ENCODE results near the gene C12orf75.
"Not testable (repeated sequence)": the region's sequence is repeated elsewhere in the genome, so short reads cannot be mapped to it uniquely, and the experiment has no call there.

Gene C12orf75

GRCh38 chr12:105403095-105403494 lies 72.6 kb downstream of the C12orf75 start:
- Histone ChIP-seq H3K36me3 (replicated peaks) (no peaks in the 10 kb centered on the region), H3K4me1 (peaks cover 12% of the 10 kb centered on the region), H3K4me3 (no peak overlapping the region), H3K9me3 (peaks cover 6% of the 10 kb centered on the region), H3K27me3 (ENCODE audit: low read depth) (no peaks in the 10 kb centered on the region)
- DNase-seq (ENCODE audit: low spot score in 2 of 2): no peak
- in situ Hi-C loops (cut with MboI; ENCODE audit: low sequenced_read_pairs): no loop called here

- H3K36me3 ChIP-seq (replicated peaks); H3K27me3 ChIP-seq (ENCODE audit: low read depth); H3K4me3 ChIP-seq; DNase-seq (ENCODE audit: low spot score in 2 of 2); in situ Hi-C loops (cut with MboI; ENCODE audit: low sequenced_read_pairs); H3K9me3 ChIP-seq: not testable (repeated sequence)
- peaks cover 12% of the 10 kb centered on the region for H3K4me1 ChIP-seq
Observed at GRCh38 chr12:105404134-105404533, 73.6 kb downstream of the C12orf75 start.

- no peaks in the 10 kb centered on the region for H3K27me3 ChIP-seq (ENCODE audit: low read depth)
- H3K36me3 ChIP-seq (replicated peaks): no peaks in the 10 kb centered on the region
- H3K9me3 ChIP-seq: no peaks in the 10 kb centered on the region
- H3K4me3 ChIP-seq: no peak overlapping the region
- peaks cover 2% of the 10 kb centered on the region for H3K4me1 ChIP-seq
- DNase-seq (ENCODE audit: low spot score in 2 of 2): no peak
- in situ Hi-C loops (cut with MboI; ENCODE audit: low sequenced_read_pairs): no loop called here
Observed at GRCh38 chr12:105406497-105406896, 76.0 kb downstream of the C12orf75 start.

GRCh38 chr12:105409279-105409678 lies 78.8 kb downstream of the C12orf75 start:
- no peaks in the 10 kb centered on the region for H3K36me3 ChIP-seq (replicated peaks)
- in situ Hi-C loops (cut with MboI; ENCODE audit: low sequenced_read_pairs): no loop called here
- H3K4me1 ChIP-seq: no peaks in the 10 kb centered on the region
- H3K27me3 ChIP-seq (ENCODE audit: low read depth): no peaks in the 10 kb centered on the region
- H3K4me3 ChIP-seq: no peak overlapping the region
- DNase-seq (ENCODE audit: low spot score in 2 of 2): no peak
- no peaks in the 10 kb centered on the region for H3K9me3 ChIP-seq

- Histone ChIP-seq H3K4me1 (no peaks in the 10 kb centered on the region), H3K36me3 (replicated peaks) (no peaks in the 10 kb centered on the region), H3K9me3 (no peaks in the 10 kb centered on the region), H3K27me3 (ENCODE audit: low read depth) (no peaks in the 10 kb centered on the region), H3K4me3 (no peak overlapping the region)
- in situ Hi-C loops (cut with MboI; ENCODE audit: low sequenced_read_pairs): no loop called here
- DNase-seq (ENCODE audit: low spot score in 2 of 2): no peak
Observed at GRCh38 chr12:105409801-105410471, 79.4 kb downstream of the C12orf75 start.

GRCh38 chr12:105413911-105414487 lies 83.5 kb downstream of the C12orf75 start:
- Histone ChIP-seq H3K9me3 (no peaks in the 10 kb centered on the region), H3K4me1 (no peaks in the 10 kb centered on the region), H3K4me3 (no peak overlapping the region), H3K36me3 (replicated peaks) (no peaks in the 10 kb centered on the region), H3K27me3 (ENCODE audit: low read depth) (no peaks in the 10 kb centered on the region)
- in situ Hi-C loops (cut with MboI; ENCODE audit: low sequenced_read_pairs): no loop called here
- DNase-seq (ENCODE audit: low spot score in 2 of 2): no peak

GRCh38 chr12:105417732-105418131 lies 87.2 kb downstream of the C12orf75 start:
- Histone ChIP-seq H3K9me3 (no peaks in the 10 kb centered on the region), H3K27me3 (ENCODE audit: low read depth) (no peaks in the 10 kb centered on the region), H3K4me1 (peaks cover 6% of the 10 kb centered on the region), H3K4me3 (no peak overlapping the region), H3K36me3 (replicated peaks) (no peaks in the 10 kb centered on the region)
- DNase-seq (ENCODE audit: low spot score in 2 of 2): no peak
- in situ Hi-C loops (cut with MboI; ENCODE audit: low sequenced_read_pairs): no loop called here

- Histone ChIP-seq H3K9me3 (no peaks in the 10 kb centered on the region), H3K36me3 (replicated peaks) (no peaks in the 10 kb centered on the region), H3K4me3 (no peak overlapping the region), H3K4me1 (peaks cover 6% of the 10 kb centered on the region), H3K27me3 (ENCODE audit: low read depth) (no peaks in the 10 kb centered on the region)
- DNase-seq (ENCODE audit: low spot score in 2 of 2): no peak
- in situ Hi-C loops (cut with MboI; ENCODE audit: low sequenced_read_pairs): no loop called here
Observed at GRCh38 chr12:105418229-105418628, 87.7 kb downstream of the C12orf75 start.

GRCh38 chr12:105418821-105419291 lies 88.4 kb downstream of the C12orf75 start:
- no peak for DNase-seq (ENCODE audit: low spot score in 2 of 2)
- no peaks in the 10 kb centered on the region for H3K9me3 ChIP-seq
- H3K4me1 ChIP-seq: peaks cover 6% of the 10 kb centered on the region
- H3K36me3 ChIP-seq (replicated peaks): no peaks in the 10 kb centered on the region
- no peak overlapping the region for H3K4me3 ChIP-seq
- in situ Hi-C loops (cut with MboI; ENCODE audit: low sequenced_read_pairs): no loop called here
- no peaks in the 10 kb centered on the region for H3K27me3 ChIP-seq (ENCODE audit: low read depth)

GRCh38 chr12:105419606-105420005 lies 89.1 kb downstream of the C12orf75 start:
- no peaks in the 10 kb centered on the region for H3K36me3 ChIP-seq (replicated peaks)
- H3K4me1 ChIP-seq: peaks cover 6% of the 10 kb centered on the region
- H3K9me3 ChIP-seq: no peaks in the 10 kb centered on the region
- in situ Hi-C loops (cut with MboI; ENCODE audit: low sequenced_read_pairs): loop anchor here (5.0 to 10.0 kb wide), 2 partner anchors 713 to 805 kb away; no protein-coding TSS in a partner anchor
- no peak for DNase-seq (ENCODE audit: low spot score in 2 of 2)
- no peaks in the 10 kb centered on the region for H3K27me3 ChIP-seq (ENCODE audit: low read depth)
- H3K4me3 ChIP-seq: no peak overlapping the region

- H3K4me3 ChIP-seq: no peak overlapping the region
- in situ Hi-C loops (cut with MboI; ENCODE audit: low sequenced_read_pairs): loop anchor here (5.0 to 10.0 kb wide), 2 partner anchors 712 to 805 kb away; no protein-coding TSS in a partner anchor
- H3K9me3 ChIP-seq: no peaks in the 10 kb centered on the region
- H3K4me1 ChIP-seq: peaks cover 6% of the 10 kb centered on the region
- H3K27me3 ChIP-seq (ENCODE audit: low read depth): no peaks in the 10 kb centered on the region
- DNase-seq (ENCODE audit: low spot score in 2 of 2): no peak
- no peaks in the 10 kb centered on the region for H3K36me3 ChIP-seq (replicated peaks)
Observed at GRCh38 chr12:105420046-105420445, 89.6 kb downstream of the C12orf75 start.

- in situ Hi-C loops (cut with MboI; ENCODE audit: low sequenced_read_pairs): loop anchor here (5.0 to 10.0 kb wide), 2 partner anchors 712 to 804 kb away; no protein-coding TSS in a partner anchor
- Histone ChIP-seq H3K36me3 (replicated peaks) (no peaks in the 10 kb centered on the region), H3K27me3 (ENCODE audit: low read depth) (no peaks in the 10 kb centered on the region), H3K4me1 (peaks cover 6% of the 10 kb centered on the region), H3K9me3 (no peaks in the 10 kb centered on the region), H3K4me3 (no peak overlapping the region)
- DNase-seq (ENCODE audit: low spot score in 2 of 2): peak; percentile 83 to 86
Observed at GRCh38 chr12:105420659-105421240, 90.3 kb downstream of the C12orf75 start.
